ENCODE results near the gene GALR2.

The GALR2 gene

GRCh38 chr17:76088041-76088867 lies 13.7 kb downstream of the GALR2 start:
- TF ChIP-seq CTCF (IDR thresholded peaks at IDR 0.05) = no peak
- H3K36me3 ChIP-seq (ENCODE audit: control insufficient read depth, insufficient read depth, low read length) = no peaks in the 10 kb centered on the region
- H3K4me2 ChIP-seq (ENCODE audit: low read length) = no peak overlapping the region
- H3K9ac ChIP-seq = no peak overlapping the region
- H3K27me3 ChIP-seq (ENCODE audit: control insufficient read depth, insufficient read depth, low read length) = no peaks in the 10 kb centered on the region
- no peaks in the 10 kb centered on the region for H3K4me1 ChIP-seq
- no peaks in the 10 kb centered on the region for H3K79me2 ChIP-seq
- no peak overlapping the region for H3K4me3 ChIP-seq (ENCODE audit: low read depth, low read length)
- no peak overlapping the region for H3K27ac ChIP-seq
- no peak overlapping the region for H2AFZ ChIP-seq
- no peaks in the 10 kb centered on the region for H3K9me3 ChIP-seq (ENCODE audit: control insufficient read depth, low read length)

- H3K4me1 ChIP-seq = no peaks in the 10 kb centered on the region
- TF ChIP-seq CTCF (IDR thresholded peaks at IDR 0.05) = no peak
- H3K27me3 ChIP-seq (ENCODE audit: control insufficient read depth, insufficient read depth, low read length) = no peaks in the 10 kb centered on the region
- no peak overlapping the region for H3K4me2 ChIP-seq (ENCODE audit: low read length)
- no peak overlapping the region for H3K4me3 ChIP-seq (ENCODE audit: low read depth, low read length)
- no peaks in the 10 kb centered on the region for H3K9me3 ChIP-seq (ENCODE audit: control insufficient read depth, low read length)
- no peak overlapping the region for H3K27ac ChIP-seq
- H3K9ac ChIP-seq = no peak overlapping the region
- no peak overlapping the region for H2AFZ ChIP-seq
- no peaks in the 10 kb centered on the region for H3K36me3 ChIP-seq (ENCODE audit: control insufficient read depth, insufficient read depth, low read length)
- no peaks in the 10 kb centered on the region for H3K79me2 ChIP-seq
Measured at GRCh38 chr17:76088868-76089576, 14.4 kb downstream of the GALR2 start.

GRCh38 chr17:76089680-76090516 lies 15.3 kb downstream of the GALR2 start:
- no peaks in the 10 kb centered on the region for H3K79me2 ChIP-seq
- H3K9ac ChIP-seq = no peak overlapping the region
- no peaks in the 10 kb centered on the region for H3K4me1 ChIP-seq
- no peak overlapping the region for H3K4me3 ChIP-seq (ENCODE audit: low read depth, low read length)
- H3K36me3 ChIP-seq (ENCODE audit: control insufficient read depth, insufficient read depth, low read length) = no peaks in the 10 kb centered on the region
- no peak overlapping the region for H2AFZ ChIP-seq
- no peak overlapping the region for H3K4me2 ChIP-seq (ENCODE audit: low read length)
- no peak overlapping the region for H3K27ac ChIP-seq
- TF ChIP-seq CTCF (IDR thresholded peaks at IDR 0.05) = no peak
- no peaks in the 10 kb centered on the region for H3K27me3 ChIP-seq (ENCODE audit: control insufficient read depth, insufficient read depth, low read length)
- H3K9me3 ChIP-seq (ENCODE audit: control insufficient read depth, low read length) = no peaks in the 10 kb centered on the region

- H3K4me2 ChIP-seq (ENCODE audit: low read length) = no peak overlapping the region
- no peaks in the 10 kb centered on the region for H3K36me3 ChIP-seq (ENCODE audit: control insufficient read depth, insufficient read depth, low read length)
- H3K27ac ChIP-seq = no peak overlapping the region
- H3K4me3 ChIP-seq (ENCODE audit: low read depth, low read length) = no peak overlapping the region
- H3K9ac ChIP-seq = no peak overlapping the region
- no peaks in the 10 kb centered on the region for H3K9me3 ChIP-seq (ENCODE audit: control insufficient read depth, low read length)
- no peak overlapping the region for H2AFZ ChIP-seq
- H3K79me2 ChIP-seq = no peaks in the 10 kb centered on the region
- no peaks in the 10 kb centered on the region for H3K27me3 ChIP-seq (ENCODE audit: control insufficient read depth, insufficient read depth, low read length)
- H3K4me1 ChIP-seq = no peaks in the 10 kb centered on the region
- no peak for TF ChIP-seq CTCF (IDR thresholded peaks at IDR 0.05)
Measured at GRCh38 chr17:76090517-76091129, 16.0 kb downstream of the GALR2 start.

Data from parathyroid adenoma (tissue), 2 donors.